Tibial nerve (tissue), 4 donors: ENCODE results near the gene AP3D1. TPM values are rescaled to one million over a fixed set of nuclear protein-coding genes. Genes with fewer than 3 reads are reported as not detected.

Experiments
- DNase-seq, 2 donors: peaks; one replicate each; pipeline ENCODE4 v3.0.0-alpha.2; 2019; ENCODE audit warnings: low spot score in 2 of 2
- H3K27ac ChIP-seq, 4 donors: fragments of 200-600 bp; sonication (generic) in 3 of 4; one replicate each; pipeline ENCODE4 v1.5.1; 2017 to 2019; ENCODE audit warnings: mild to moderate bottlenecking in 1 of 4
- H3K27me3 ChIP-seq, 2 donors: fragments of 200-600 bp; sonication (generic) in 1 of 2; one replicate each; pipeline versions ENCODE4 v1.5.1 to v1.6.0; 2017 to 2019
- H3K36me3 ChIP-seq, 3 donors: fragments of 200-600 bp; sonication (generic); one replicate each; pipeline ENCODE4 v1.5.1; 2018 to 2019
- H3K4me1 ChIP-seq, 4 donors: fragments of 200-600 bp; sonication (generic) in 3 of 4; one replicate each; pipeline ENCODE4 v1.5.1; 2017 to 2019
- H3K4me3 ChIP-seq, 4 donors: fragments of 200-600 bp; sonication (generic) in 3 of 4; one replicate each; pipeline ENCODE4 v1.5.1; 2017 to 2019; ENCODE audit warnings: mild to moderate bottlenecking in 1 of 4, moderate library complexity in 1 of 4
- H3K9me3 ChIP-seq, 4 donors: fragments of 200-600 bp; sonication (generic) in 3 of 4; one replicate each; pipeline ENCODE4 v1.5.1; 2017 to 2019
- CTCF ChIP-seq, 5 experiments: fragments of 200-600 bp in 3 of 5; fragments of 450-650 bp in 2 of 5; sonication (generic) in 3 of 5; IDR thresholded peaks; one replicate each; pipeline ENCODE4 v1.5.1; 2016 to 2019; ENCODE audit warnings: antibody characterized with exemption in 5 of 5, mild to moderate bottlenecking in 3 of 5, moderate library complexity in 2 of 5
- EP300 ChIP-seq, 2 donors: sonication (generic); formaldehyde crosslinking; IDR thresholded peaks; one replicate each; pipeline ENCODE4 v1.6.1; 2017; ENCODE audit warnings: antibody characterized with exemption in 2 of 2, mild to moderate bottlenecking in 1 of 2
- POLR2A ChIP-seq, 2 donors: fragments of 450-650 bp; IDR thresholded peaks; one replicate each; pipeline ENCODE4 v1.6.1; 2017; ENCODE audit warnings: antibody characterized with exemption in 2 of 2, mild to moderate bottlenecking in 2 of 2, moderate library complexity in 2 of 2
- WGBS, 2 donors: methylation state at CpG; one replicate each; pipeline ENCODE4 v1.1.5; 2018; 5-methylcytosine and 5-hydroxymethylcytosine counted together
- total RNA-seq, 4 donors: library from RNA; depleted of rRNA; stranded (reverse); fragments of >200 nt; gene quantifications; one replicate each; pipeline ENCODE4 v1.1.0, GENCODE V29; 2016

AP3D1 gene
- total RNA-seq, 4 donors from 2014 or later = 75.2 to 127 (median 83.3) TPM

- Histone ChIP-seq H3K9me3 (no peaks in the 10 kb centered on the region), H3K4me1 (peaks cover 0 to 76% (median 27%) of the 10 kb centered on the region in 4 donors), H3K4me3 (peak overlapping the region in 2 of 4 donors; percentile 15 to 51), H3K36me3 (peaks cover 0 to 79% (median 1%) of the 10 kb centered on the region in 3 donors), H3K27me3 (no peaks in the 10 kb centered on the region), H3K27ac (peak overlapping the region; percentile 46 to 77 (median 60))
- DNase-seq = no peak
- WGBS, 2 donors = 70 to 76% methylated on average over 18 to 19 of the region's 20 CpGs
- TF ChIP-seq POLR2A (IDR thresholded peaks at IDR 0.05) = no peak
- TF ChIP-seq EP300 (IDR thresholded peaks at IDR 0.05) = no peak
- TF ChIP-seq CTCF (IDR thresholded peaks at IDR 0.05) = no peak
Measured at GRCh38 chr19:2083174-2083854, 68.1 kb downstream of the AP3D1 start.

GRCh38 chr19:2081873-2082810, 69.2 kb downstream of the AP3D1 start:
- TF ChIP-seq EP300 (IDR thresholded peaks at IDR 0.05) (no peak), POLR2A (IDR thresholded peaks at IDR 0.05) (no peak), CTCF (IDR thresholded peaks at IDR 0.05) (no peak)
- Histone ChIP-seq H3K27me3 (no peaks in the 10 kb centered on the region), H3K4me3 (peak overlapping the region in 1 of 4 donors; percentile 51), H3K27ac (peak overlapping the region in 3 of 4 donors; percentile 34 to 77 (median 60)), H3K4me1 (peaks cover 0 to 65% (median 23%) of the 10 kb centered on the region in 4 donors), H3K36me3 (peaks cover 2 to 81% (median 13%) of the 10 kb centered on the region in 3 donors), H3K9me3 (no peaks in the 10 kb centered on the region)
- 78 to 80% methylated on average over 21 to 29 of the region's 30 CpGs for WGBS, 2 donors
- DNase-seq = no peak

GRCh38 chr19:2080336-2080988, 70.9 kb downstream of the AP3D1 start:
- H3K27ac ChIP-seq = peak overlapping the region in 3 of 4 donors; percentile 48 to 71 (median 50)
- no peaks in the 10 kb centered on the region for H3K27me3 ChIP-seq
- no peak for DNase-seq
- TF ChIP-seq POLR2A (IDR thresholded peaks at IDR 0.05) (no peak), CTCF (IDR thresholded peaks at IDR 0.05) (no peak), EP300 (IDR thresholded peaks at IDR 0.05) (no peak)
- WGBS, 2 donors = 75 to 76% methylated on average over 23 of the region's 23 CpGs
- peaks cover 0 to 48% (median 17%) of the 10 kb centered on the region in 4 donors for H3K4me1 ChIP-seq
- H3K4me3 ChIP-seq = no peak overlapping the region
- H3K9me3 ChIP-seq = no peaks in the 10 kb centered on the region
- H3K36me3 ChIP-seq = peaks cover 2 to 93% (median 27%) of the 10 kb centered on the region in 3 donors

- 84 to 86% methylated on average over 3 to 20 of the region's 23 CpGs for WGBS, 2 donors
- Histone ChIP-seq H3K36me3 (peaks cover 2 to 98% (median 33%) of the 10 kb centered on the region in 3 donors), H3K4me1 (peaks cover 0 to 44% (median 16%) of the 10 kb centered on the region in 4 donors), H3K27me3 (no peaks in the 10 kb centered on the region), H3K27ac (peak overlapping the region; percentile 22 to 71 (median 49)), H3K9me3 (no peaks in the 10 kb centered on the region), H3K4me3 (no peak overlapping the region)
- TF ChIP-seq EP300 (IDR thresholded peaks at IDR 0.05) (peak in 1 of 2 donors; percentile 22), POLR2A (IDR thresholded peaks at IDR 0.05) (no peak)
- DNase-seq = no peak
Measured at GRCh38 chr19:2079865-2080301, 71.5 kb downstream of the AP3D1 start.
